Stimulated activated CD8-positive, alpha-beta memory T cell treated with anti-CD3 and anti-CD28 coated beads, Interleukin-7, amount 100 ng/mL, for 24 hours (primary cell): Measurements from ENCODE around the gene TBC1D7.

Experiments used
- DNase-seq: peaks from one replicate; pipeline ENCODE4 v3.0.0-alpha.2; 2020; ENCODE audit warnings: low read depth

TBC1D7 gene

DNA sequence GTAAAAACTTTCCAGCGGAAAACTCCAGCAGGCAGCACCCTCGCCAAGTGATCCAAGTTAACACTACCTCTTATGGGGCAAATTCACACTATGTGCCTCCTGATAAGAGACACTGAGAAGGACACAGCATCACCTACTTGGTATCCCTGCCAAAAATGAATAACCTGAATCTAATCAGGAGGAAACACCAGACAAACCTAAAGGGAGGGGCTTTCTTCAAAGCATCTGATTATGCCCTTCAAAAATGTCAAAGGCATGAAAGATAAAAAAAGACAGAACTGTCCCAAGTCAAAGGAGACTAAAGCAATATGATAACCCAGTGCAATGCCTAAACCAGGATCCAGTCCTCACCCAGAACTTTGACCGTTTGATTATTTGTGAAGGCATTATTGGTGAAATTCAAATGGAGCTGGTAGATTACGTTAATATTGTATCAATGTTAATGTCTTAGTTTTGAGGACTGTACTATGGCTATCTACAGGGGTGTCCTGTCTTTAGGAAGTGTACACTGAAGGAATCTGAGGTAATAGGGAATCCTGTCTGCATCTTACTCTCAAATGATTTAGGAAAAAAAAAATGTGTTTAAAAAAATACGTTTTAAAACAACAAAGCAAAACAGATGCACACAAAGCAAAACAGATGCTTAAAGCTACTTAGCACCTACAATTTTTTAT, 8.3 kb downstream of the TBC1D7 start:
- DNase-seq: no peak

DNA sequence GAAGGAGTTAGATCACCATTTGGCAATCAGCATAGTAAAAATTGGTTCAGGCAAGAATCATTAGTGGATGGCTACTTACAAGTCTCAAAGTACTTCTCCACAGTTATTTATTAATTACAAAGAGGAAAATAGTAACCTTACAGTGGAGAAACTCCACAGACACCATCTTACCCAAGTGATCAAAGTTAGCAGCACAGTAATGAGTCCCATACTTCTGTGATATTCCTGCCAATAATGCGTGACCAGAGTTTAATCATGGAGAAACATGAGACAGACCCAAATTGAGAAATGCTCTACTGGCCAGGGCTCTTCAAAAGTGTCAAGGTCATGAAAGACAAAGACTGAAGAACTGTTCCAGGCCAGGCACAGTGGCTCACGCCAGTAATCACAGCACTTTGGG, 9.5 kb downstream of the TBC1D7 start:
- no peak for DNase-seq

DNA sequence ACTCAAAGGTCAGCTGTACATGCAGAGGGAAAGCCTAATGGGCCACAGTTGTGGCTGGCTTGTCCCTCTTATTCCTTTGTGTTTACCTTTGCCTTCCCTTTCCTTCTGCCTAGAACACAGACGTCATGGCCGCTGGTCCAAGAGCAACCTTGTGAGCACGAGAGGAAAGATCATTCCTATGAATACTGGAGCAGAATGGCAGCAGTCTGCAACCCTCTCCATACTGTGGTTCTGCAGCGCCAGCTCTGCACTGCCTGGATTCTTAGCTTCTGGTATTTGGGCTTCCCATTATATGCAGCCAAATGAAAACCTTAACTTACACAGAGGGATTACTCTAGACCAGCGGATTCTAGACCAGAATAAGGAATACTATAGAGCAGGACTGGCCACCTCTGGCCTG, 12.4 kb downstream of the TBC1D7 start:
- no peak for DNase-seq

GRCh38 chr6:13314806-13315205, 13.5 kb downstream of the TBC1D7 start:
- DNase-seq: no peak

DNA sequence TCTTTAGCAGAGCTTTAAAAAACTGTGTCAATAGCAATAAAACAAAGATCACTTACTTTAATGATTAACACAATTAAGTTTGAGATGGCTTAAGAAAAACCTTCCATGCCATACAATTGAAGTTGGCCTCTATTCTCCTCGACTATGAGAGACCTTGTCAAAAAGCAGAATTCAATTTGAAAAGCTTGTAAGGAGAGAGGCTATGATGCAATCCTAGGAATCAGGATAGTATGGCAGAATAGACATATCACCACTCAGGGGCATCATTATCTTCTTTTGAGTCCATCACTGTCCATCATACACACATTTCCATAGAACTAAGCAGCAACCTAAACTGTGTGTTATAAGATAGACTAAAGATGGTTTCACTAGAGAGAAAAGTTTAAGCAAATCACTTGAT, 17.2 kb downstream of the TBC1D7 start:
- DNase-seq: no peak

DNA sequence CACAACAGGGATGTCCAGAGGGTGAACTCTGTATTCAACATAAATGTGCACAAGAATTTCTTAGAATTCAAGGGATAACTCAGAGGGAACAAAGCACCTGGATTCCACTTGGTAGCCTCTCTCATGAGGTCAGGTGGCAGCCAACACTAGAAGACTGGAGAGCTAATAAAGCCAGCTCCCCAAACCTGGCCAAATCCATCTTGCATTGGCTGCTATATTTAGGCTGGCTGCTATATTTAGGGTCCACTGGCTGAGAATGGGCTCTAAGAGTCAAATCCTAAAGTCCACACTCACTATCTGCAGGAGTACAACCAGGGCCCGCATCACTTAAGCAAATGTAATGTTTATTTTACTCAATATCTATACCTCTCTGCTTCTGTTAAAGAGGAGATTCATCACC, 20.0 kb downstream of the TBC1D7 start:
- DNase-seq: no peak

DNA sequence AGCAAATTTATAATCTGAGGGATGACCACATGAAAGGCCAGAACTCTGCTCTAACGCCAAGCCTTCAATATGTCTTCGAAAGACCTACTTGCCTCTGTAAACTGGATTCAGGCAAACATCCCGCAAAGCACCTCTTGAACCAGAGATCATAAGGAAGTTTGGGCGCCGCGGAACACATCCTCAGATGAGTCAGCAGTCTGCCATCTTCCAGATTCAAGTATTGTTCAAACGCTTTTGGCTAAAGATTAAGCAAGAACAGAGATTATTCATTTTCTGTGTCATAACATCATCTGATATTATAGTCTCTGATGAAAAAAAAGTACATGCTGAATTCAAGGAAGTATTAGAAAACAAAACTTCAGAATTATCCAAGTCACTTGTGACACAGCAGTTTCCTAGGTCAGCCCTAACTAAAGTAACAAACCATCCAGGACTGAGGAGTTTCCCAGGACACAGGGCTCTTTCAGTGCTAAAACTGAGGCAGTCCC, 20.8 kb downstream of the TBC1D7 start:
- no peak for DNase-seq

- no peak for DNase-seq
Measured at GRCh38 chr6:13305791-13306190, 22.5 kb downstream of the TBC1D7 start.

GRCh38 chr6:13305288-13305687, 23.0 kb downstream of the TBC1D7 start:
- DNase-seq: no peak

DNA sequence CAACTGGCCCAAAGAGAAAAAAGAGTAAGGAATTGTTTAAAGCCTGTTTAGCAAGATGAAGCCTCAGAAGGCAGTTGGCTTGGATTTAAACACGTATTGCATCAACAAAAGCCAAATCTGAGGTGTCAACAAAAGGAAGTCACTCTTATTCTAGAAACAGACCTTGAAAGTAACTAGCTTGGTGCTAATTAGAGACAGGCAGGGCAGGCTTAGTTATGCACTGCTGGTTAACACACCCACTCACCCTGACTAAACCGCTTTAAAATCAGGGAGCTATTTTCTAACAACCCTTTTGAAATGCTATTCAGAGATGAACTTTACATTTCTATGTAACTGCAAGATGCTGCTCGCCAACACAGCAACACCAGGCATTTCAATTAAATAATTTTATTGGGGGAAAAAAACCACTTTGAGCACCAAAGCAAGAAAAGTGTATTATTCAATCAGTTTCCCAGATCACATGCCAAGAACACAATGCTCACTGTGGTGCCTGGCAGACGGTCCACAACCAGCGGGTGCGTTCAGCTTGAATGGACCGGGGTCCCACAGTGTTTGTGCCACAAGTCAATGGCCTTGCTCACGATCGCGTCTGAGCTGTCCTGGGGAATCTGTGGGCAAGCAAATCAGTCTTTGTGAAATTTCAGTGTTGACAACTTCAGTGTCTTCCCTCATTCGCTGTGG, 23.6 kb downstream of the TBC1D7 start:
- DNase-seq: no peak

DNA sequence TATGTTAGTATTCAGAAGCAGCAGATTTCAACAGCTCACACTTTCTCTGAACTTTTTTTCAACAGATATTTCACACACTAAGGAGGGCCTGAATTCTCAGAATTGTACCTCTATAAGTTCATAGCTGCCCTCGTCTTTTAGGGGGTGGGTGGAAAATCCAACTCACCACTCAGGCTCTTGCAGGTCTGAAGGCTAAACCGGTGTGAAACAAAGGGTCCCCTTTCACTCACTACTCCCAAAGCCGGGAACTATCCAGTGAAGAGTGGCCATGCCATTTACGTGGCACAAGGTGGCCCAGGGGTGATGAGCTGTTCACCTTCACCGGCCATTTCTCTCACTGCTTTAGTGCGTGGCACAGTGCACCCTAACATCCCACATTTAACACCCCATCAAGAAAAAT, 24.2 kb downstream of the TBC1D7 start:
- DNase-seq: no peak

GRCh38 chr6:13303668-13304017, 24.7 kb downstream of the TBC1D7 start:
- DNase-seq: no peak

- DNase-seq: no peak
Measured at GRCh38 chr6:13302751-13303667, 25.3 kb downstream of the TBC1D7 start.

- no peak for DNase-seq
Measured at GRCh38 chr6:13302291-13302690, 26.0 kb downstream of the TBC1D7 start.

DNA sequence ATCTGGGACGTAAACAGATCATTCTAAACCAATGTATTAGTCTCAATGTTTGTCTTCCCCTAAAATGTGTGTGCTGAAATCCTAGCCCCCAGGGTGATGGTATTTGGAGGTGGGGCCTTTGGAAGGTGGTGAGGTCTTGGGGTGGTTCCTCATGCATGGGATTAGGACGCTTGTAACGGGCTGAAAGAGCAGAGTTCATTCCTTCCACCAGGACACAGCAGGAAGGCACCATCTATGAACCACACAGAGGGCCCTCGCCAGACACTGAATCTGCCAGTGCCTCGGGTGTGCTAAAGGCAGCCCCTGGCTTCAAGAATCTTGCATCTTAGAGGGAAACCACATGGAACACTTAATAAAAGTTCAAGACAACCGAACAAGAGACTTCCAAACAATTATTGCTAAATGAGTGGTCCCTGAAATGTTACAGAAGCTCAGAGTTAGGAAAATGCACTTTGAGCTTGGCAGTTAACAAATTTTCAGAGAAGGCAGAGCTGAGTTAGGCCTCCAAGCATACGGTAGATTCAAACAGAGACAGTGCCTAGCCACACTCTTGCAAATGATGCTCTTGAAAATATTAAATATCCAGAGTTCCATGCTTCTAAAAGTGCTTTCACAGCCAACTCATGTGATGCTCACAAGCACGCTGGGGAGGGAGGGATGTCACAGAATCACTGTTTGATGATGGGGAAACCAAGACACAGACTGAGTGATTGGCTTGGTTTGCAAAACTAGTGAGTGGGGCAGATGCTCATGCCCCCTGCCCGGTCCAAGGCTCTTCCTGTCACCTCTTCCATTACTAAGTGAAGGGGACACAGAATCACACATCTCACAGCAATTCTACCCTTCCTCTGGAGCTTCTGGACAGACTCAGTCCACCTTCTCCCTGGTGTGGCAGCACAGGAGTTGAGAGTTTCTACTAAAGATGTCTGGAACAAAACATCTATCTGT, 27.4 kb downstream of the TBC1D7 start:
- DNase-seq: no peak

DNA sequence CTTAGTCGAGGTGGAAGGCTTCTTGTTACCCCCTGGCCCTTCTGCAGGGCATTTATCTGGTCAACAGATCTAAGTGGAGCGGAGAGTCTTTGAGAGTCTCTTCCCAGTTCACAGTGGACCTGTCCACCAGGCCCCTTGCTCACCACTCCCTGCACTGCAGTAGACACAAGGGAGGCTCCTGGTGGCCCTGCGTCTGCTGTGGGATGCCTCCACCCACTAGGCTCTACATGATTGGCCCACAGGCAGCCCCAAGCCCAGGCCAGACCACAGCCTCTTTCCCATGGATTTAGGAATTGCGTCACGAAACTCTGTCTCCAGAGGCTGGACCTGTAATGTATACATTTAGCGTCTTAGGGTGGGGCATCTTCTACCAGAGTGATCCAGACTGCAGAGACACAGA, 28.4 kb downstream of the TBC1D7 start:
- no peak for DNase-seq

DNA sequence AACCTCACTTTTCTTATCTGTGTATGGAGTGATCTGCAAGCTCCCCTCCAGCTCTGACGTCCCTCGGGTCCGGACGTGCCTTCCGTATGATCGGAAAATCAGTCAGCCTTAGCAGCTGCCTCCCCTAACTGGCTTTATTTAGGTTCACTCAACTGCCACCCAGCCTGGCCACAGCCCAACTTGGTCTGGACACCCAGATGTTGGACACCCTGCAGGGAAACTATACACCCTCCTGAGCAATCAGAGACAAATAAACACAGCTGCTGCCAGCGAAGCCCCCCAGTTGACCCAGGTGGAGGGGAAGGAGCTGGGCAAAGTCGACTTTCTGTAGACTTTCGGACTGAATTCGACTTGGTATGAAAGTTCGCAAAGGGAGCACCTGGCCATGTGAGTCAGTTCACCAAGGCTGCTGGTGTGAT, 28.9 kb downstream of the TBC1D7 start:
- no peak for DNase-seq

DNA sequence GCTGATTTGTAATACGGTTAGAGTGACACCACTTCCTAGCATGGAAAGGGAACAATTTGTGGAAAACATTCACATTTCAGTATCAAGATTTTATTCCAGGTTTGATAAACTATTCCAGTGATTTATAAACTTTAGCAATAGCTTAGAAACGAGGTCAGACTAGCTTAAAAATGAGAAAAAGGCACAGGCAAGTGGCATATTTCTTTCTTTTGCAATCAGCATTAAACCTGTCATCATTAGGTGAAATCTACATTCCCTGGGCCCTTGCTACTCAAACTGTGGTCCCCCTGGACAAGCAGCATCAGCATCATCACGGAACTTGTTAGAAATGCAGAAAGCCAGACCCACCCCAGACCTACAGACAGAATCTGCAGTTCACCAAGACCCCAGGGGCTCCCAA, 29.9 kb downstream of the TBC1D7 start:
- DNase-seq: no peak

GRCh38 chr6:13297391-13297790, 30.9 kb downstream of the TBC1D7 start:
- DNase-seq: no peak

DNA sequence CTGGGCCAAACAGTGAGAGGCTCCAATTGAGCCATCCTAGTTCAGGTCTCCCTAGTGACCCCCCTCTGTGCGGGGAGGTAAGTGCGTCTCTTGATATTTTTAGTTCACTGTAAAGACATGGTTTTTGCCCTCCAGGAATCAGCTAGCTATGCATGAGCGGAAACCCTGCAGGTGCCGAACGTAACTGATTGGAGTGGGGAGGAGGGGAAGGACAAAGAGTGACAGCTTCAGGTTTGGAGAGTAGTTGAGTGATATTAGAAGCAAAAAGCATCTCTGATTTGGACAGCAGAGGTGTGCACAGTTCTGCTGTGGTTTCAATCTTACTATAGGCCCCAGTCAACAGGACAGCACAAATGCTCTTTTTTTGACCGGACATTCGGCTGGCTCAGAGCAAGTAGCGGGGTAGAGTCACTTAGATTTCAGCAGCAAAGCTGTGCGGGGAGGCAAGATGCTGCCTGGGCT, 31.8 kb downstream of the TBC1D7 start:
- DNase-seq: no peak

- no peak for DNase-seq
Measured at GRCh38 chr6:13295576-13295975, 32.8 kb downstream of the TBC1D7 start.
